Neural cell (in vitro differentiated cells): ENCODE results near the gene AARS1. TPM values are rescaled to one million over a fixed set of nuclear protein-coding genes. Genes with fewer than 3 reads are reported as not detected.
A peak's percentile ranks its signal among the peaks of the same experiment; 100 is the strongest.

Experiments used
- H2AFZ ChIP-seq: fragments of 200-600, 300-800 bp; sonication (generic), shearing (Covaris generic); 2 replicates; pipeline ENCODE4 v1.6.0; 2014; ENCODE audit warnings: low read depth, mild to moderate bottlenecking, antibody characterized with exemption, low read length, moderate library complexity
- H3F3A ChIP-seq: fragments of 200-600 bp; shearing (Covaris generic); 2 replicates; pipeline ENCODE4 v1.6.1; 2016; ENCODE audit warnings: mild to moderate bottlenecking, moderate library complexity, mixed read lengths, antibody characterized with exemption, low read length; ENCODE audit not compliant: insufficient read depth, poor library complexity, severe bottlenecking
- H3K27ac ChIP-seq: fragments of 200-600, 300-800 bp; sonication (generic), shearing (Covaris generic); 2 replicates; pipeline ENCODE4 v1.5.1; 2014; ENCODE audit warnings: mild to moderate bottlenecking, low read length, moderate library complexity
- H3K27me3 ChIP-seq: fragments of 300-800, 200-600 bp; sonication (generic), shearing (Covaris generic); 2 replicates; pipeline ENCODE4 v1.6.0; 2014; ENCODE audit warnings: mild to moderate bottlenecking, low read depth, low read length, moderate library complexity; ENCODE audit not compliant: insufficient read depth
- H3K36me3 ChIP-seq: fragments of 300-800, 200-600 bp; sonication (generic), shearing (Covaris generic); 2 replicates; pipeline ENCODE4 v1.5.1; 2014; ENCODE audit warnings: mild to moderate bottlenecking, antibody characterized with exemption, low read length, moderate library complexity; ENCODE audit not compliant: insufficient read depth
- H3K4me2 ChIP-seq: fragments of 300-800, 200-600 bp; sonication (generic), shearing (Covaris generic); 2 replicates; pipeline ENCODE4 v1.6.0; 2014; ENCODE audit warnings: mild to moderate bottlenecking, low read length
- H3K4me3 ChIP-seq: fragments of 300-800, 200-600 bp; sonication (generic), shearing (Covaris generic); 2 replicates; pipeline ENCODE4 v1.5.1; 2014; ENCODE audit warnings: mild to moderate bottlenecking, low read length, moderate library complexity
- H3K79me2 ChIP-seq: fragments of 200-600 bp; shearing (Covaris generic); replicated peaks from 2 replicates; pipeline ENCODE4 v1.6.0; 2014; ENCODE audit warnings: mild to moderate bottlenecking, low read length, moderate library complexity; ENCODE audit not compliant: insufficient read depth
- H3K9ac ChIP-seq: fragments of 300-800, 200-600 bp; sonication (generic), shearing (Covaris generic); 2 replicates; pipeline ENCODE4 v1.6.1; 2016; ENCODE audit warnings: mild to moderate bottlenecking, low read length, mixed read lengths
- H3K9me2 ChIP-seq: fragments of 200-600 bp; shearing (Covaris generic); 2 replicates; pipeline ENCODE4 v1.6.1; 2016; ENCODE audit warnings: mild to moderate bottlenecking, low read length, mixed read lengths; ENCODE audit not compliant: insufficient read depth
- H3K9me3 ChIP-seq: fragments of 200-600, 300-800 bp; sonication (generic), shearing (Covaris generic); 2 replicates; pipeline ENCODE4 v1.6.1; 2016; ENCODE audit warnings: mild to moderate bottlenecking, mixed run types, low read length, moderate library complexity, mixed read lengths
- H4K20me1 ChIP-seq: fragments of 200-600 bp; shearing (Covaris generic); 2 replicates; pipeline ENCODE4 v1.6.1; 2016; ENCODE audit warnings: mild to moderate bottlenecking, mixed run types; ENCODE audit not compliant: insufficient read depth
- EP300 ChIP-seq: fragments of 450-650 bp; conservative IDR thresholded peaks from 2 replicates; pipeline ENCODE4 v1.6.1; 2014; ENCODE audit warnings: antibody characterized with exemption, mild to moderate bottlenecking, moderate library complexity; ENCODE audit not compliant: poor library complexity, severe bottlenecking
- EZH2 ChIP-seq: fragments of 200-600, 300-800 bp; shearing (Covaris generic), sonication (generic); IDR thresholded peaks from 2 replicates; pipeline ENCODE4 v1.6.1; 2014; ENCODE audit warnings: antibody characterized with exemption, low read length, borderline replicate concordance, mild to moderate bottlenecking; ENCODE audit not compliant: insufficient read depth, poor library complexity, severe bottlenecking
- MXI1 ChIP-seq: fragments of 450-650 bp; conservative IDR thresholded peaks from 2 replicates; pipeline ENCODE4 v1.6.1; 2014; ENCODE audit warnings: antibody characterized with exemption, mild to moderate bottlenecking; ENCODE audit not compliant: poor library complexity, severe bottlenecking
- POLR2AphosphoS5 ChIP-seq: IDR thresholded peaks from 2 replicates; pipeline ENCODE4 v1.6.1; 2012
- SMC3 ChIP-seq: fragments of 450-650 bp; conservative IDR thresholded peaks from 2 replicates; pipeline ENCODE4 v1.6.1; 2014; ENCODE audit warnings: antibody characterized with exemption, mild to moderate bottlenecking, moderate library complexity; ENCODE audit not compliant: poor library complexity
- TAF1 ChIP-seq: IDR thresholded peaks from 2 replicates; pipeline ENCODE4 v1.6.1; 2012; ENCODE audit warnings: low read depth
- polyA plus RNA-seq: library from polyadenylated mRNA; depleted of rRNA; stranded (reverse); fragments of >200 nt; gene quantifications from 2 replicates; pipeline ENCODE4 v1.2.3, GENCODE V29; 2014
- TF ChIP-seq, protein P1 (sequence below): fragments of 450-650 bp; IDR thresholded peaks from 2 replicates; pipeline ENCODE4 v1.5.1; 2014; ENCODE audit warnings: antibody characterized with exemption, mild to moderate bottlenecking, moderate library complexity; ENCODE audit not compliant: poor library complexity, severe bottlenecking
- TF ChIP-seq, protein P2 (sequence below): IDR thresholded peaks from 2 replicates; pipeline ENCODE4 v1.6.1; 2012; ENCODE audit warnings: borderline replicate concordance

AARS1 gene
- polyA plus RNA-seq, 1 donor from 2014 or later: 33.7 TPM

DNA sequence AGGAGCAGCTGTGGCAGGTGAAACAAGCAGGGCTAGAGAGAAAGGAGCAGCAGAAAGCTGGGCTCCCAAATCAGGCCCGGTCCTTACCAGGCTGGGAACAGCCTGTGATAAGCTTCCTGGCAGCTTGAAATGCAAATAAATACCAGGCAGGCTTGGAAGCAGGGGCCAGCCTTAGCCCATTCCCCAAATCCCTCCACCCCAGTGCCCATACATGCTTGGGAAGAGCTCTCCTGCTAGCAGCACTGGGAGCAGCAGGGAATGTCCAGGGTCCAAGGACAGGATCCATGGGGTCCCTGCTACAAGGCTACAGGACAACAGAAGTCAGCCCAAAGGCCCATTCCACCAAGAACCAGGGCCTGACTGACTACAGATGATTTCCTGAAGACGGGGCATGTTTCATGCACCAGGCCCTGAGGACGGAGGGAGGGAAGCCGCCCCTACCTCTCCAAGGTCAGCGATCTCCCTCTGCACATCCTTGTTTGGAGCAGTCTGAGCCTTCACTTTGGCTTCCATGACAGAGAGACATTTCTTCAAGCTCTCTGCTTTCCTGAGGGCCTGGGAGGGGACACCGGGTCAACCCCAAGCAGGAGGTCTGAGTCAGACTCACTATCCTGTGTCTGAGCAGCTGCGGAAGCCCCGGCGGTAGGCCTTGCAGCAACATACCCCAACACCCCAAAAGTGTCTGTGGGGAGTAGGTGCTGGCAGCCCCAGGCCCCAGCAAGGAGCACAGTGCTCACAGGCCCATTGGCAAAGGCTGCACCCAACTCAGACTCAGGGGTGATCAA is 34.9 kb downstream of the AARS1 start:
- no peaks in the 10 kb centered on the region for H3K27me3 ChIP-seq
- peaks cover 4% of the 10 kb centered on the region for H3F3A ChIP-seq
- no peak overlapping the region for H2AFZ ChIP-seq
- H3K4me2 ChIP-seq: no peak overlapping the region
- H3K9me2 ChIP-seq: no peaks in the 10 kb centered on the region
- H3K9ac ChIP-seq: no peak overlapping the region
- no peak for TF ChIP-seq EP300
- TF ChIP-seq, protein P1, sequence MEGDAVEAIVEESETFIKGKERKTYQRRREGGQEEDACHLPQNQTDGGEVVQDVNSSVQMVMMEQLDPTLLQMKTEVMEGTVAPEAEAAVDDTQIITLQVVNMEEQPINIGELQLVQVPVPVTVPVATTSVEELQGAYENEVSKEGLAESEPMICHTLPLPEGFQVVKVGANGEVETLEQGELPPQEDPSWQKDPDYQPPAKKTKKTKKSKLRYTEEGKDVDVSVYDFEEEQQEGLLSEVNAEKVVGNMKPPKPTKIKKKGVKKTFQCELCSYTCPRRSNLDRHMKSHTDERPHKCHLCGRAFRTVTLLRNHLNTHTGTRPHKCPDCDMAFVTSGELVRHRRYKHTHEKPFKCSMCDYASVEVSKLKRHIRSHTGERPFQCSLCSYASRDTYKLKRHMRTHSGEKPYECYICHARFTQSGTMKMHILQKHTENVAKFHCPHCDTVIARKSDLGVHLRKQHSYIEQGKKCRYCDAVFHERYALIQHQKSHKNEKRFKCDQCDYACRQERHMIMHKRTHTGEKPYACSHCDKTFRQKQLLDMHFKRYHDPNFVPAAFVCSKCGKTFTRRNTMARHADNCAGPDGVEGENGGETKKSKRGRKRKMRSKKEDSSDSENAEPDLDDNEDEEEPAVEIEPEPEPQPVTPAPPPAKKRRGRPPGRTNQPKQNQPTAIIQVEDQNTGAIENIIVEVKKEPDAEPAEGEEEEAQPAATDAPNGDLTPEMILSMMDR: peak; percentile 9
- no peaks in the 10 kb centered on the region for H3K36me3 ChIP-seq
- H3K79me2 ChIP-seq: peaks cover 8% of the 10 kb centered on the region
- no peaks in the 10 kb centered on the region for H4K20me1 ChIP-seq
- no peak overlapping the region for H3K27ac ChIP-seq
- no peak overlapping the region for H3K4me3 ChIP-seq
- H3K9me3 ChIP-seq: no peaks in the 10 kb centered on the region

DNA sequence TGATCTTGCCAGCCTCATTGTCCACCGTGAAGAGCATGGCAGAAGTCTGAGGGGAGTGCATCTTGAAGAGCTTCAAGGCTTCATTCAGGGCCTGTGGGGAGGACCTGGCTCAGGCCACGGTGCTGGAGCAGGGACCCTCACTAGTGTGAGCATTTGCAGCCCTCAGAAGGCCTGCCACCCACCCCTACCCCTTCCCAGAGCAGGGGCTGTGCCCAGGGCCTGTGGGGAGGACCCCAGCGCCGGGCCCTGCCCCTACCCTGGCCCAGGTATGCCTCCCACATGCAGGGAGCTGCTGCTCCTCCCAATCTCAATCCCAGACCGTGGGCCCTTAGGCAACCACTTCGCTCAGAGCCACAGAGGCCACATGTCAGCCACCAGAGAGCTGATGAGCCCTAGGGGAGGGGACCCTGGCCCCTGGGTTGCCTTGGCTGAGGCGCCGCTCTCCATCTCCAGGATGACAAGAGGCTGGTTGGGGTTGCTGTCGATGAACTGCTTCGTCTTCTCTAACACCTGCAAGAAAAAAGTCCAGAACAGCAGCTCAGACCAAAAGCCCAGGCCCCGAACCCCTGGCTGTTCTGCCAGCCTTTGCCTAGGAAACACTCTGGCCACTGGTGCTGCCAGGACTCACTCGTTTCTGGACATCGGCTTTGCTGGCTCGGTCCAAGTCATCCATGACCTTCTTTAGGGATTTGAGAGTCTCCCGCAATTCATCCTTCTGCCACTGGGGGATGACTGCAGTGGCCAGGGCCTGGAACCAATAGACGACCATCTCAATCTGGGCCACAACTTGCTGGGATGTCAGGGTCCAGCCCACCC is 35.8 kb downstream of the AARS1 start:
- H3K9me3 ChIP-seq: no peaks in the 10 kb centered on the region
- no peak overlapping the region for H3K9ac ChIP-seq
- H3K79me2 ChIP-seq: peaks cover 15% of the 10 kb centered on the region
- peaks cover 4% of the 10 kb centered on the region for H3F3A ChIP-seq
- H3K9me2 ChIP-seq: no peaks in the 10 kb centered on the region
- no peak for TF ChIP-seq EP300
- TF ChIP-seq, protein P1: peak; percentile 55
- H3K27ac ChIP-seq: no peak overlapping the region
- no peaks in the 10 kb centered on the region for H3K27me3 ChIP-seq
- no peaks in the 10 kb centered on the region for H4K20me1 ChIP-seq
- H3K36me3 ChIP-seq: no peaks in the 10 kb centered on the region
- no peak overlapping the region for H2AFZ ChIP-seq
- H3K4me3 ChIP-seq: no peak overlapping the region
- no peak overlapping the region for H3K4me2 ChIP-seq

DNA sequence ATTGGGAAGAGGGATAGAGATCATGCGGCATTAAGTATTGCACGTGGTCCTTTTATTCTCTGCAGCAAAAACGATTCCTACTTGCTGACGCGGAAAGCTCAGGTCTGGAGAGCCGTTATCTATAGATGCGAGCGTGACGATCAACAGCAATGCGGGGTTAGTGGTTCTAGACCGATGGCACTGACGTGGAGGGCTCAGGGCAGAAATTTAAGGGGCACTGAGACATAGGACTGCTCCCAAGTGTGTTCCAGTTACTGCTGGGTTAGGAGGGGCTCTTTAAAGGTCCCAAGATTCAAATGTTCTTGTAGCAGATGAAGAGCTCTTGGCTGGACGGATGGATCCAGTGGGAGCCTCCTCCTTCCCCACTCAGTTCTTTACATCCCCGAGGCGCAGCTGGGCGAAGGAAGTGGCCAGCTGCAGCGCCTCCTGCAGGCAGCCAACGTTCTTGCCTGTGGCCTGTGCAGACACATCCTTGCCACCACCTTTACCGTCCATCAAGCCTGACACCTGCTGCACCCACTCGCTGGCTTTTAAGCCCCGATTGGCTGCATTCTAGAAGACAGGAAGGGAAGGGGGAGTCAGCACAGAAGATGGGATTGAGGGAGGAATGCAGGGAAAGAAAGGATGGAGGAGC is 36.8 kb downstream of the AARS1 start:
- no peak overlapping the region for H2AFZ ChIP-seq
- H3K36me3 ChIP-seq: no peaks in the 10 kb centered on the region
- no peaks in the 10 kb centered on the region for H3K27me3 ChIP-seq
- no peaks in the 10 kb centered on the region for H4K20me1 ChIP-seq
- no peaks in the 10 kb centered on the region for H3K9me3 ChIP-seq
- no peaks in the 10 kb centered on the region for H3K9me2 ChIP-seq
- no peak overlapping the region for H3K4me2 ChIP-seq
- H3K79me2 ChIP-seq: peaks cover 15% of the 10 kb centered on the region
- peaks cover 4% of the 10 kb centered on the region for H3F3A ChIP-seq
- H3K9ac ChIP-seq: peak overlapping the region; percentile 33
- peak overlapping the region; percentile 73 for H3K4me3 ChIP-seq
- H3K27ac ChIP-seq: peak overlapping the region; percentile 64
- TF ChIP-seq EZH2: no peak
- TF ChIP-seq, protein P2, sequence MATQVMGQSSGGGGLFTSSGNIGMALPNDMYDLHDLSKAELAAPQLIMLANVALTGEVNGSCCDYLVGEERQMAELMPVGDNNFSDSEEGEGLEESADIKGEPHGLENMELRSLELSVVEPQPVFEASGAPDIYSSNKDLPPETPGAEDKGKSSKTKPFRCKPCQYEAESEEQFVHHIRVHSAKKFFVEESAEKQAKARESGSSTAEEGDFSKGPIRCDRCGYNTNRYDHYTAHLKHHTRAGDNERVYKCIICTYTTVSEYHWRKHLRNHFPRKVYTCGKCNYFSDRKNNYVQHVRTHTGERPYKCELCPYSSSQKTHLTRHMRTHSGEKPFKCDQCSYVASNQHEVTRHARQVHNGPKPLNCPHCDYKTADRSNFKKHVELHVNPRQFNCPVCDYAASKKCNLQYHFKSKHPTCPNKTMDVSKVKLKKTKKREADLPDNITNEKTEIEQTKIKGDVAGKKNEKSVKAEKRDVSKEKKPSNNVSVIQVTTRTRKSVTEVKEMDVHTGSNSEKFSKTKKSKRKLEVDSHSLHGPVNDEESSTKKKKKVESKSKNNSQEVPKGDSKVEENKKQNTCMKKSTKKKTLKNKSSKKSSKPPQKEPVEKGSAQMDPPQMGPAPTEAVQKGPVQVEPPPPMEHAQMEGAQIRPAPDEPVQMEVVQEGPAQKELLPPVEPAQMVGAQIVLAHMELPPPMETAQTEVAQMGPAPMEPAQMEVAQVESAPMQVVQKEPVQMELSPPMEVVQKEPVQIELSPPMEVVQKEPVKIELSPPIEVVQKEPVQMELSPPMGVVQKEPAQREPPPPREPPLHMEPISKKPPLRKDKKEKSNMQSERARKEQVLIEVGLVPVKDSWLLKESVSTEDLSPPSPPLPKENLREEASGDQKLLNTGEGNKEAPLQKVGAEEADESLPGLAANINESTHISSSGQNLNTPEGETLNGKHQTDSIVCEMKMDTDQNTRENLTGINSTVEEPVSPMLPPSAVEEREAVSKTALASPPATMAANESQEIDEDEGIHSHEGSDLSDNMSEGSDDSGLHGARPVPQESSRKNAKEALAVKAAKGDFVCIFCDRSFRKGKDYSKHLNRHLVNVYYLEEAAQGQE: no peak
- no peak for TF ChIP-seq POLR2AphosphoS5
- no peak for TF ChIP-seq TAF1
- TF ChIP-seq EP300: no peak
- TF ChIP-seq, protein P1: no peak
- TF ChIP-seq SMC3: no peak
- no peak for TF ChIP-seq MXI1
